Esophagus (tissue), 2 donors: Measurements from ENCODE around the gene ZNF555. TPM values are rescaled to one million over a fixed set of nuclear protein-coding genes. Genes with fewer than 3 reads are reported as not detected.

Source experiments
- H3K27ac ChIP-seq, 2 donors: one replicate each; pipeline ENCODE4 v1.5.1; 2013; ENCODE audit warnings: low read depth in 2 of 2, mild to moderate bottlenecking in 2 of 2, inconsistent platforms in 1 of 2, low read length in 1 of 2, moderate library complexity in 1 of 2
- H3K27me3 ChIP-seq, 2 donors: one replicate each; pipeline ENCODE4 v1.6.1; 2013; ENCODE audit warnings: low read length in 2 of 2, control low read depth in 1 of 2, mild to moderate bottlenecking in 1 of 2; ENCODE audit not compliant: insufficient read depth in 2 of 2, control insufficient read depth in 1 of 2
- H3K36me3 ChIP-seq, 2 donors: one replicate each; pipeline ENCODE4 v1.6.1; 2013; ENCODE audit warnings: low read length in 1 of 2; ENCODE audit not compliant: control insufficient read depth in 2 of 2, insufficient read depth in 2 of 2
- H3K4me1 ChIP-seq, 2 donors: one replicate each; pipeline ENCODE4 v1.6.1; 2013; ENCODE audit warnings: low read length in 1 of 2; ENCODE audit not compliant: control insufficient read depth in 2 of 2, insufficient read depth in 2 of 2
- H3K4me3 ChIP-seq, 2 donors: one replicate each; pipeline ENCODE4 v1.5.1; 2013; ENCODE audit warnings: low read length in 2 of 2, mild to moderate bottlenecking in 2 of 2, low read depth in 1 of 2, moderate library complexity in 1 of 2
- H3K9me3 ChIP-seq, 2 donors: one replicate each; pipeline ENCODE4 v1.6.1; 2013; ENCODE audit warnings: mild to moderate bottlenecking in 2 of 2, low read depth in 1 of 2, low read length in 1 of 2, moderate library complexity in 1 of 2; ENCODE audit not compliant: control insufficient read depth in 2 of 2, insufficient read depth in 1 of 2
- WGBS, 2 donors: extraction: QIAGEN DNeasy Blood & Tissue Kit; methylation state at CpG; one replicate each; pipeline ENCODE4 v1.1.7; 2013; 5-methylcytosine and 5-hydroxymethylcytosine counted together
- polyA plus RNA-seq, 2 donors: library from polyadenylated mRNA; stranded (reverse); fragments of 200-250 nt; gene quantifications; one replicate each; pipeline ENCODE4 v1.2.3, GENCODE V29; 2013
- donor health status: healthy with polysubstance abuse.
- donor health status: Bipolar disorder and iron deficiency.

ZNF555 gene
- polyA plus RNA-seq, 2 donors: 1.2 to 2.4 TPM

DNA sequence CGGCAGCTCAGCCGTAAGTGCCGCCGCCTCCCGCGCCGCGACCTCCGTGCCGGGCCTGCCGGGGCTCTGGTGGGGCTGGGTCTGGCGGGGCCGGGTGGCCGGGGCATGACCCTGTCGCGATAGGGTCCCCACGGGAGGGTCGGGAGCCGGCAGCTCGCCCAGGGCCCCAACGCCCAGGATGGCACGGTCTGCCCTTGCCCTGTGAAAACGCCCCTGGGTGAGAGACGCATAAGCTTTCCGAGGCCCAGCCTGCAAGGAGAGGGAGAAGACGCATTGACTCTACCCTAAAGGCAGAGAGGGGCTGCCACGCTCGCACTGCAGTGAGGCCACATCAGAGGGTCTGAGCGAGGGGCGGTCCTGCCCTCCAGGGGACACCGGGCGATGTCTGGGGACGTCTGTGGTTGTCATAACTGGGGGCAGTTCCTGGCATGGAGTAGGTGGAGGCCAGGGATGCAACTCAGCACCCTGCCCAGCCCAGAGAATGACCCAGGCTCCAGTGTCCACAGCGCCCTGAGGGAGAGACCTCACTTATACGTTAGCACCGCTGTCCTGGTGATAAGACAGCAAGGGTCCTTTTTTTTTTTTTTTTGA, 21.1 kb upstream of the ZNF555 start:
- Histone ChIP-seq H3K36me3 (peaks cover 0 to 3% of the 10 kb centered on the region in 2 donors), H3K4me1 (peaks cover 2 to 4% of the 10 kb centered on the region in 2 donors), H3K27ac (peak overlapping the region in 1 of 2 donors; percentile 34), H3K4me3 (peak overlapping the region; percentile 70 to 90), H3K9me3 (no peaks in the 10 kb centered on the region), H3K27me3 (no peaks in the 10 kb centered on the region)
- WGBS, 2 donors: 2 to 3% methylated on average over 32 to 36 of the region's 36 CpGs

DNA sequence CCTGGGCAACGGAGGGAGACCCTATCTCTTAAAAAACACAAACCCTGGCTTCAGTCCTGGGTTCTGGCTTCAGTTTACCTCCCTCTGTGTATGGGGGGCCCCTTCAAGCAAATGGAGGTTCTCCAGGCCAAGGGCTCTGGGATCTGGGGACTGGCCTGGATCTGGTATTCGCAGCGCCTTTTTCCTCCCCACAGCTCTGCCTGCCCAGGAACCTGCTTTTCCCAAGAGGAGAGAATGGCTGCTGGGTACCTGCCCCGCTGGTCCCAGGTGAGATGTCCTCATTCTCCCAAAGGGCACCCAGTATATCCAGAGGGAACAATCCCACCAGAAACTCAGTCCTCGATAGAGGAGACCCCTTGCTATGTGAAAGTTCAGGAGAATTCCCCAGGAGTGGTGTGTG, 18.4 kb upstream of the ZNF555 start:
- Histone ChIP-seq H3K36me3 (peaks cover 3 to 5% of the 10 kb centered on the region in 2 donors), H3K4me3 (no peak overlapping the region), H3K9me3 (no peaks in the 10 kb centered on the region), H3K27me3 (no peaks in the 10 kb centered on the region), H3K27ac (no peak overlapping the region), H3K4me1 (peaks cover 2 to 4% of the 10 kb centered on the region in 2 donors)
- WGBS, 2 donors: 94 to 96% methylated on average over 5 of the region's 5 CpGs

GRCh38 chr19:2823646-2824045, 17.6 kb upstream of the ZNF555 start:
- 78 to 84% methylated on average over 9 of the region's 9 CpGs for WGBS, 2 donors
- H3K36me3 ChIP-seq: peaks cover 3 to 10% of the 10 kb centered on the region in 2 donors

GRCh38 chr19:2824129-2824528, 17.1 kb upstream of the ZNF555 start:
- Histone ChIP-seq H3K4me1 (peaks cover 2 to 4% of the 10 kb centered on the region in 2 donors), H3K4me3 (no peak overlapping the region), H3K27ac (no peak overlapping the region), H3K9me3 (peaks cover 0 to 4% of the 10 kb centered on the region in 2 donors), H3K36me3 (peaks cover 3 to 10% of the 10 kb centered on the region in 2 donors), H3K27me3 (no peaks in the 10 kb centered on the region)
- WGBS, 2 donors: 72 to 77% methylated on average over 8 of the region's 8 CpGs

More at GRCh38 chr19:2823646-2824045, 17.6 kb upstream of the ZNF555 start:
- Histone ChIP-seq H3K4me1 (peaks cover 2 to 4% of the 10 kb centered on the region in 2 donors), H3K27me3 (no peaks in the 10 kb centered on the region), H3K9me3 (peaks cover 0 to 4% of the 10 kb centered on the region in 2 donors), H3K27ac (no peak overlapping the region), H3K4me3 (no peak overlapping the region)

GRCh38 chr19:2827022-2827421, 14.3 kb upstream of the ZNF555 start:
- Histone ChIP-seq H3K9me3 (peaks cover 0 to 7% of the 10 kb centered on the region in 2 donors), H3K36me3 (peaks cover 4 to 10% of the 10 kb centered on the region in 2 donors), H3K27me3 (no peaks in the 10 kb centered on the region), H3K4me1 (no peaks in the 10 kb centered on the region), H3K4me3 (no peak overlapping the region), H3K27ac (no peak overlapping the region)
- 92 to 95% methylated on average over 2 of the region's 2 CpGs for WGBS, 2 donors

GRCh38 chr19:2827840-2828489, 13.3 kb upstream of the ZNF555 start:
- Histone ChIP-seq H3K27me3 (no peaks in the 10 kb centered on the region), H3K4me3 (no peak overlapping the region), H3K4me1 (no peaks in the 10 kb centered on the region), H3K36me3 (peaks cover 10 to 15% of the 10 kb centered on the region in 2 donors), H3K9me3 (peaks cover under 1 to 14% of the 10 kb centered on the region in 2 donors), H3K27ac (no peak overlapping the region)
- 91 to 96% methylated on average over 13 of the region's 13 CpGs for WGBS, 2 donors

- peaks cover 22 to 37% of the 10 kb centered on the region in 2 donors for H3K9me3 ChIP-seq
- H3K27me3 ChIP-seq: no peaks in the 10 kb centered on the region
- H3K4me3 ChIP-seq: no peak overlapping the region
- peaks cover 13 to 19% of the 10 kb centered on the region in 2 donors for H3K36me3 ChIP-seq
- 96 to 98% methylated on average over 19 of the region's 19 CpGs for WGBS, 2 donors
- no peak overlapping the region for H3K27ac ChIP-seq
- H3K4me1 ChIP-seq: no peaks in the 10 kb centered on the region
These were observed 6.9 kb upstream of the ZNF555 start for GRCh38 chr19:2834294-2834871.

GRCh38 chr19:2837430-2837829, 3.8 kb upstream of the ZNF555 start:
- H3K4me1 ChIP-seq: peaks cover 0 to 5% of the 10 kb centered on the region in 2 donors
- 84 to 89% methylated on average over 4 of the region's 4 CpGs for WGBS, 2 donors
- H3K36me3 ChIP-seq: peaks cover 9 to 17% of the 10 kb centered on the region in 2 donors
- H3K4me3 ChIP-seq: no peak overlapping the region
- peaks cover 22 to 32% of the 10 kb centered on the region in 2 donors for H3K9me3 ChIP-seq
- H3K27me3 ChIP-seq: no peaks in the 10 kb centered on the region
- H3K27ac ChIP-seq: no peak overlapping the region

DNA sequence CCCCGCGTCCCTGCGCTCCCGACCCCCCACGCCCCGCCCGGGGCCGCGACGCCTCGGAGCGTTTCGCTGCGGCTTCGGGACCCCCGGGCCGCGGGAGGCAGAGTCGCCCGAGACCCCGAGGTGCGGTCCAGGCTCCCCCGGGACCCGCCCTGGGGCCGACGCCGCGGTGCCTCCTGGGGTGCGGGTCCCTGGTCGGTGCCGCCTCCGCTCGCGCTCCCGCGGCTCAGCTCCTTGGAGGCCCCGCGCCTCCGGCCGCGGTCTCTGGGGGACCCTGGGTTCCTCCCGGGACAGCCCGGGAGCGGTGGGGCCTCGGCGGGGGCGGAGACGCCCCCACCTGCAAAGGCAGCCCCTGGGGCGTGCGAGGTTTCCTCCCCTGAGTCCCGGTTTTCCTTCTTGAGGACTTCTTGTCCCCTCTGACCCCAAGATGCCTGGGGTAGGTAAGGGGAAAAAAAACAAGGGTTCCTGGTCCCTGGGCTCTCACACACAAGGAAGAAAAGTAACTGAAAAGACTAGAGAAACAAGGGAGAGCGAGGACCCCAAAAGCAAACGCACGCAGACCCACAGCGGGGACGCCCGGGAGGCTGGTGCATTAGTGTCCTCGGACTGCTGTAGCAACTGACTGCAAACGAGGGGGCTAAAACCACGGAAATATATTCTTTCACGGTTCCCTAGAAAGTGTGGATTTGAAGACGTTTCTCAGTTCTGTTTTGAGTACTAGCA, 740 bp downstream of the ZNF555 start:
- 3% methylated on average over 41 to 62 of the region's 62 CpGs for WGBS, 2 donors
- peaks cover 0 to 4% of the 10 kb centered on the region in 2 donors for H3K36me3 ChIP-seq
- no peaks in the 10 kb centered on the region for H3K27me3 ChIP-seq
- H3K27ac ChIP-seq: peak overlapping the region in 1 of 2 donors; percentile 71
- no peaks in the 10 kb centered on the region for H3K9me3 ChIP-seq
- peak overlapping the region; percentile 73 to 79 for H3K4me3 ChIP-seq
- peaks cover 2 to 5% of the 10 kb centered on the region in 2 donors for H3K4me1 ChIP-seq
